Measurements from ENCODE around the gene PRKCH. TPM values are rescaled to one million over a fixed set of nuclear protein-coding genes. Genes with fewer than 3 reads are reported as not detected.

PRKCH gene
- total RNA-seq, 1 donor, result 226 TPM

DNA sequence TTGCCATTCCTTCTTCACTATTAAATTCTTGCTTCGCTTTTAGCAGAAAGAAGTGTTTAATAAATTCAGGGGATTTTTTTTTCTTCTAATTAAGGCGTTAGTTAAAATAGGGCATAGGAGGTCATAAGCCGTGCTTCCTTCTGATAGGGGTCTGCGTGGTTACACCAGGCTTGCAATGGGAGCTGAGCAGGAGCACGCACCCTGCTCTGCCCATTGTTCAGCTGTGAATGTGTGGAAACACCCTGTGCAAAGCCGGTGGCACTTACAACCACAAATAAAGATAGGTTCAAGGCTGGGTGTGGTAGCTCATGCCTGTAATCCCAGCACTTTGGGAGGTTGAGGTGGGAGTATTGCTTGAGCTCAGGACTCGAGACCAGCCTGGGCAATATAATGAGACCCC is 162.1 kb downstream of the PRKCH start:
- no peak overlapping the region for H3K4me3 ChIP-seq (ENCODE audit: low read length)
- H3K27me3 ChIP-seq (ENCODE audit: insufficient read depth, low read length), result no peaks in the 10 kb centered on the region
- H3K4me1 ChIP-seq (ENCODE audit: insufficient read depth, low read length), result peaks cover 50% of the 10 kb centered on the region
- no peaks in the 10 kb centered on the region for H3K9me3 ChIP-seq (ENCODE audit: low read depth, low read length)

DNA sequence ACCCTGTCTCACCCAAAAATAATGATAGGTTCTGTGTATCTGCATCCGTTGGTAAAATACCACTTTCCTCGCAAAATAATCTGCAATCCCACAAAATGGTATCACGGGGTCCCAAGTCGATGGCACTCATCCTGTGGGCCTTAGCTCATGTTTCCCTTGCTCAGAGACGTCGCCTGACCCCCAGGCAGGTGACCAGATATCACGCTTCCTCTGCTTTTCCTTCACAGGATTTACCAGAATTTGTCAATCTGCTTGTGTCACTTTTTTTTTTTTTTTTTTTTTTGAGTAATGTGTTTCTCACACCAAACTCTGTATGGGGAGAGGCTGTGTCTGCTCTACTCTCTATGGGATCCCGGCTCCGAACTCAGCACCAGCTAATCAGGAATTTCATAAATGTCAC is 162.7 kb downstream of the PRKCH start:
- Histone ChIP-seq H3K9me3 (ENCODE audit: low read depth, low read length) (no peaks in the 10 kb centered on the region), H3K4me3 (ENCODE audit: low read length) (no peak overlapping the region), H3K27me3 (ENCODE audit: insufficient read depth, low read length) (no peaks in the 10 kb centered on the region), H3K4me1 (ENCODE audit: insufficient read depth, low read length) (peaks cover 49% of the 10 kb centered on the region)

DNA sequence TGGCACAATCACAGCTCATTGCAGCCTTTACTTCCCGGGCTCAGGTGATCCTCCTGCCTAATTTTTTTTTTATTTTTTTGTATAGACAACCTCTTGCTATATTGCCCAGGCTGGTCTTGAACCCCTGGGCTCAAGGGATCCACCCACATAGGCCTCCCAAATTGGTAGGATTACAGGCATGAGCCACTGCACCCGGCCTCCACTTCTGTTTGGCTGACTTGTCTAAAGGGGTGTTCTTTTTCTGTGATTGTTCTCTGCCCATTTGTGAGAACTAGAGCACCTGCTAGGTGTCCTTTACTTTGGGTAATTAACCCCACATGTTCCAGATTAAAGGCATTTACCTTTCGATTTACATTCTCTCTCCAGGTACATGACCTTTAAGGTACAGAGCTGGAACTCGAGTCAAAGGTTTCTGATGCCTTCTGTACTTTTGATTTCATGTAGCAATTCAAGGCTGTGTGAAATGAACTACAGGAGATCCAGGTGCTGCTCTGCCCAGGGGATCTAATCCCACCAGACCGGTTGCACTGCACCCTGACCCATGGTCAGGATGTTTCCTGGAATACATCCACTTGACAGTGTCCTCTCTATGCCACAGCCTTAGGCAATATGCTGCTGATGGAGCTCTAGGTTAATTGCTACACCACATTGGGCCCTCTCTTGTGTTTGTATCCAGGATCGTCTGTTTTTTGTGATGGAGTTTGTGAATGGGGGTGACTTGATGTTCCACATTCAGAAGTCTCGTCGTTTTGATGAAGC is 163.6 kb downstream of the PRKCH start:
- H3K27me3 ChIP-seq (ENCODE audit: insufficient read depth, low read length), result no peaks in the 10 kb centered on the region
- peaks cover 49% of the 10 kb centered on the region for H3K4me1 ChIP-seq (ENCODE audit: insufficient read depth, low read length)
- no peak overlapping the region for H3K4me3 ChIP-seq (ENCODE audit: low read length)
- no peaks in the 10 kb centered on the region for H3K9me3 ChIP-seq (ENCODE audit: low read depth, low read length)

DNA sequence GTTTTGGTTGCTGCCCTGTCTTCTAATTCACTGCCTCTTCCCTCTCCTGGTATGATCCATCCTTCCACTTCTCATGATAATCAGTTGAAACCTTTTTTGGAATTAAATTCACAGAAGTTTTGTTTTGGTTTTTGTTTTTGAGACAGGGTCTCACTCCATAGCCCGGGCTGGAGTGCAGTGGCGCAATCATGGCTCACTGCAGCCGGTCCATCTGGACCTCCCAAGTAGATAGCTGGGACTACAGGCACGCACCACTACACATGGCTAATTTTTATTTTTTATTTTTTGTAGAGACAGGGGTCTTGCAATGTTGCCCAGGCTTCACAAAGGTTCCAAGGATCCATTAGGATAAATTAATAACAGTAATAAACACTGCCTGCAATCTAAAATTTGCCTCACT is 164.3 kb downstream of the PRKCH start:
- Histone ChIP-seq H3K4me1 (ENCODE audit: insufficient read depth, low read length) (peaks cover 49% of the 10 kb centered on the region), H3K9me3 (ENCODE audit: low read depth, low read length) (no peaks in the 10 kb centered on the region), H3K4me3 (ENCODE audit: low read length) (no peak overlapping the region), H3K27me3 (ENCODE audit: insufficient read depth, low read length) (no peaks in the 10 kb centered on the region)

DNA sequence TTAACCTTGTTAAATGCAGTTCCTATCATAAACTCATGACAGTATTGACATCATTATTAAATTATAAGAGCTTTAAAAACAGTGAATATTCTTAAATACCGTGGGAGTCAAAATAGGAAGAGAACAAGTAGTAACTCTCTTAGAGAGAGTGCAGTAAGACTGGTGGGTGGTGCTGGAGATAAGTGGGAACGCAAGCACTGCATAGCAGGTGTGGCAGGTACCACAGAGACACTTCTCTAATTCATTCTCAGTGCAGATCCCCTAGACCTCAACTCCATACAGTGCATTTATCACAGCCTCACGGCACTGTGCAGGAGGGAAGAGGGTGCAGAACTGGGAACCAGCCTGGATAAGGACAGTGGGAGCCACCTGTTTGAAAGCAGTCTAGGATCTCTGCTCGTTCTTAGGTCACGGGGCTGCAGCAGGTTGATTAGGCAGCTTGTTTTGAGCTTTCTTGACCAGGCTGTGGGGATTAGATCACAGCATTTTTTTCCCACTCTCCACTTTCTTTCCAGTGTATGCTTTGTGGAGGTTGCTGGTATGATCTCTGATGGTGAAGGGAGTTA is 165.6 kb downstream of the PRKCH start:
- H3K4me3 ChIP-seq (ENCODE audit: low read length), result no peak overlapping the region
- peaks cover 56% of the 10 kb centered on the region for H3K4me1 ChIP-seq (ENCODE audit: insufficient read depth, low read length)
- no peaks in the 10 kb centered on the region for H3K9me3 ChIP-seq (ENCODE audit: low read depth, low read length)
- H3K27me3 ChIP-seq (ENCODE audit: insufficient read depth, low read length), result no peaks in the 10 kb centered on the region

DNA sequence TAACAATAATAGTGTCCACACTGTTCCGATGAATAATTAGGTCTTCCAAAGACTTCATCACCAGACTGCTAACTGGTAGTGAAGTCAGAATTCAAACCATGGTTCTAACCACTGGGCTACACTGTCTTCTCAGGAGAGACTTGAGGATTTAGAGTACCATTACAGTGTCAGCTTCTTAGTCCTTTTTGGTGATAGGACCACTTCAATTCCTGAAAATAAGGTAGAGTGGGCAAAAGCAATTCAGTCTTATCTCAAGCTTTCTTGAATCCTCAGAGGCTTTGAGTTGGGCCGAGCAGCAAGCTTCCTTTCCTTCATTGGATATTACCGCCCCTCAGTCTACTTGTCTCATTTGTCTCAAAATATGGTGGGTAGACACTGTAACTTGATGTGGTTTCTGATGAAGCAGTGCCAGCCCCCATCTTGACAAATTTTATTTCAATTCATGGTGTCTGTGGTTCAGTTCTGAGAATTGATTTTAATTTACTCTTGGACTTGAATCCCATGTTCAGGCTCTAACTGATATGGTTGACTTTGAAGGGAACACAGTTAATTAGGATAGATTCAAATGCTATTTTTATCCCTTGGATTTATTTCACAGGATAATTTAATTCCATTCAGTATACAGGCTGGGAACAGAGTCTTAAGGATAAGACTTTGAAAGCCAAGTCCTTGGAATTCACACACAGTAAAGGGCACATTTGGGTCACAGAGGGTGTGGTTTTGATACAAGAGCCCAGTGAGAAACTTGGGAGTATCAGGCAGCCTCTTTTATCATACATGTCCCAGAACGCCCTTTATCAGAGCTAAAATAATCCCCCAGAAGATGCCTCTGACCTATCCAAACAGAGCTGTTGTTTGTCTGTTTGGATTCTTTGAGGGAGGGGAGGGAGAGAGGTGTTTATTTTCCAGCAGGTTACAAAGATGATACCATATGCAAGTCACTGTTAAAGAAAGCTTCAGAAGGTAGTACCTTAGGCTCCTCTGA is 167.3 kb downstream of the PRKCH start:
- no peak overlapping the region for H3K4me3 ChIP-seq (ENCODE audit: low read length)
- H3K9me3 ChIP-seq (ENCODE audit: low read depth, low read length), result no peaks in the 10 kb centered on the region
- H3K27me3 ChIP-seq (ENCODE audit: insufficient read depth, low read length), result no peaks in the 10 kb centered on the region
- peaks cover 60% of the 10 kb centered on the region for H3K4me1 ChIP-seq (ENCODE audit: insufficient read depth, low read length)

DNA sequence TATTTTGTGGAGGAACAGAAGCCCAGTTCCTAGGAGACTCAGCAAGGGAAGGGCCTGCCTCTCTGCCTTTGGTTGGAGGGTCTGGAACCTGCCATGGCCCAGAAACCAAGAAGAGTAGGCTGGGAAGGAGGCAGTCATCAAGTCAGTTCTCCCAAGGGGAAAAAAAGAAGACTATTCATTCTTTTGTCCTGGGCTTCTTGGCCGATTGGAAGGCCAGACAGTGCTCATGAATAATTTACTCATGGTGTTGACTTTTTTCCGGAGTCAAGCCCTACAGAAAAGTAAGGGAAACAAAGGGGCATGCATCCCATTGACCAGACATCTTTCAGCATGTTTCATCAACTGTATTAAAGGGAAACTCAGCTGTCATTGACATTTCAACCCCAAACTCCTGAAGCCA is 168.1 kb downstream of the PRKCH start:
- H3K4me3 ChIP-seq (ENCODE audit: low read length), result no peak overlapping the region

DNA sequence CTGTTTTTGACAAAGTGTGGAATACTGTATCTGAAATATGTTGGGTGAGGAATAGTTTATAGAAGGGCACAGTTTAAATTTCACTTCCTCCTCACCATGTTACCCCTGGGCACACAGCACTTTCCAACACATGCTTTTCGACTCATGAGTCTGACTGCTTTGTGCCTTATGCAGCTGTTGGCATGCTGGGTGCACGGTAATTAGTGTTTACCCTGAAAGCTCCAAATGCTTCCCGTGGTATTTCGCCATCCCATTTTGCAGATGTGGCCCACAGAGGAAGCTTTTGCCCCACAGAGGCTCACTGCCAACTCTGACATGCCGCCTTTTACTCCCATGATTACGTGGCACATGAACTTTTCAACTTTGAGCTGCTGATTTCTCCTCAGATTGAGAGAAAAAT is 168.6 kb downstream of the PRKCH start:
- Histone ChIP-seq H3K27me3 (ENCODE audit: insufficient read depth, low read length) (no peaks in the 10 kb centered on the region), H3K4me1 (ENCODE audit: insufficient read depth, low read length) (peaks cover 61% of the 10 kb centered on the region), H3K9me3 (ENCODE audit: low read depth, low read length) (no peaks in the 10 kb centered on the region), H3K4me3 (ENCODE audit: low read length) (no peak overlapping the region)

More for the DNA sequence above, 168.1 kb downstream of the PRKCH start:
- Histone ChIP-seq H3K4me1 (ENCODE audit: insufficient read depth, low read length) (peaks cover 61% of the 10 kb centered on the region), H3K27me3 (ENCODE audit: insufficient read depth, low read length) (no peaks in the 10 kb centered on the region), H3K9me3 (ENCODE audit: low read depth, low read length) (no peaks in the 10 kb centered on the region)

DNA sequence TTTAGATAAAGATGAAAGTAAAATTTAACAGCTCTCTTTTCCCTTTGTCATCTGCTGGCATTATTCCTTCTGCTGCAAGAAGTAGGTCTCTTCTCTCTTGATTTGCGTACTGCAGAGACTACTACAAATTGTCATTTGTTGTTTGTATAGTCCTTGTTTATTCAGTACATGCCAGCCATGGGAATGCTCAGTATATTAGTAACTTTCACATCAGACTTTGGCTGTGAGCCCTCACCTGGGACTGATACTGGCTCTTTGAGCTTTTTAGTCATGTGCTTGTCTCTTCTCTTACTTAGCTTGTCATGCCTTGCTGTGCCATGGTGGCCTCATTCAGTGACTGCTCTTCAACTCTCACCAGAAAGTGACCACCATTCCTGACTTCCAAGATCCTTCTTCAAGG is 169.8 kb downstream of the PRKCH start:
- Histone ChIP-seq H3K9me3 (ENCODE audit: low read depth, low read length) (no peaks in the 10 kb centered on the region), H3K4me1 (ENCODE audit: insufficient read depth, low read length) (peaks cover 58% of the 10 kb centered on the region), H3K4me3 (ENCODE audit: low read length) (no peak overlapping the region), H3K27me3 (ENCODE audit: insufficient read depth, low read length) (no peaks in the 10 kb centered on the region)

DNA sequence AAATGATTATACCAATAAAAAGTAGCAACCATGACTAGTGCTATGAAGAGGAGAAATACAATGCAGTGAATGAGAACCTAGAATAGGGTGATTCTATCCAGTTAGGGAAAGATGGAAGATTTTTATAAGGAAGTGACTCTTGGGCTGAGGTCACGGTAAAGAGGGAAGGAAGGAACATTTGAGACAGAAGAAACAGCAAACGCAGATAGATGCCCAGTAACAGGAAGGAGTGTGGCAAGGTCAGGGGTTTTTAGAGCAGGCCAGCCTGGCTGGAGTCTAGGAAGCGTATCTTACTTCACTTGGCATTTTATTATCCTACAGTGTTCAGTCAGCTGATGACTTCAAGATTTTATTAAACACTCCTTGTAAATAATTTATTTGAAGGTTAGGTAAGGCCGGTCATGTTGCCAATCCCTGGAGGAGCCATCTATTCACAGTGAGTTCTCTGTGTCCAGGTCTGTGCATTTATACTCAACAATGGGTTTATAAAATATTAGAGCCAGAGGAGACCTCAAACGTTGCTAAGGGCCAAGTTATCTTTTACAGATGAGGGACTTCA is 170.6 kb downstream of the PRKCH start:
- no peaks in the 10 kb centered on the region for H3K9me3 ChIP-seq (ENCODE audit: low read depth, low read length)
- peaks cover 58% of the 10 kb centered on the region for H3K4me1 ChIP-seq (ENCODE audit: insufficient read depth, low read length)
- H3K27me3 ChIP-seq (ENCODE audit: insufficient read depth, low read length), result no peaks in the 10 kb centered on the region
- no peak overlapping the region for H3K4me3 ChIP-seq (ENCODE audit: low read length)

DNA sequence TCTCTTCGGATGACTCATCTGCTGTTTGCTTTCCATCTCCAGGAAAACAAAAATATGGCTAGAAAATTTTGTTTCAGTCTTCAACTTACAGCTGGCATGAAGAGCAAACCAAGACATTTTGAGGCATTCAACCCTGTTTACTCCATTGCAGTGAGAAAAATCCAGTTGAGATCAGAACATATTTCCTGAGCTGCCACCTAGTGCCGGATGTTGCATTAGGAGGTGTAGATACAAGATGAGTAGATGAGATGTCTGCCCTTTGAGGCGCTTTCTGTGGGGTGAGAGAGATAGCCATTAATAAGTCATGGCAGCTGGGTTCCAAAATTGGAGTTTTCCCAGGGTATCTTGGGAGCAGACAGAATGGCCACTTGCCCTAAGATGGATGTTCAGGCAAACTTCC is 171.1 kb downstream of the PRKCH start:
- Histone ChIP-seq H3K4me1 (ENCODE audit: insufficient read depth, low read length) (peaks cover 58% of the 10 kb centered on the region), H3K9me3 (ENCODE audit: low read depth, low read length) (no peaks in the 10 kb centered on the region), H3K4me3 (ENCODE audit: low read length) (no peak overlapping the region), H3K27me3 (ENCODE audit: insufficient read depth, low read length) (no peaks in the 10 kb centered on the region)

DNA sequence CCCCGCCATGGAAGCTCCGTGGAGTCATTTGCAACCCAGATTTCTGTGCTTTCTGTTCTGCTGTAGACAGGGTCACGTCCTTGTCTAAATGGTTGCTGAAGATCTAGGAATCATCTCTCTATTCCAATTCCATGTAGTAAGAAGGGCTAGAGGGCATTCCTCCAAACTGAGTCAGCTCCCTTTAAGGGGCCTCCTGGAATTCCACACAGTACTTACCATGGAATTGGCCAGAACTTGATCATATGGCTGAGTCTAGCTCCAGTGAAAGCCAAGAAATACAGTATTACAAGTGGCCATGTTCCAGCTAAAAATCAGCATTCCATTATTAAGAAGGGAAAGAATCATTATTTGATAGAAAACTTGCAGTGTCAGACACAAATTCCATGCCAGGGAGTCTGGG is 171.9 kb downstream of the PRKCH start:
- peaks cover 57% of the 10 kb centered on the region for H3K4me1 ChIP-seq (ENCODE audit: insufficient read depth, low read length)
- no peaks in the 10 kb centered on the region for H3K9me3 ChIP-seq (ENCODE audit: low read depth, low read length)
- H3K4me3 ChIP-seq (ENCODE audit: low read length), result no peak overlapping the region
- H3K27me3 ChIP-seq (ENCODE audit: insufficient read depth, low read length), result no peaks in the 10 kb centered on the region

DNA sequence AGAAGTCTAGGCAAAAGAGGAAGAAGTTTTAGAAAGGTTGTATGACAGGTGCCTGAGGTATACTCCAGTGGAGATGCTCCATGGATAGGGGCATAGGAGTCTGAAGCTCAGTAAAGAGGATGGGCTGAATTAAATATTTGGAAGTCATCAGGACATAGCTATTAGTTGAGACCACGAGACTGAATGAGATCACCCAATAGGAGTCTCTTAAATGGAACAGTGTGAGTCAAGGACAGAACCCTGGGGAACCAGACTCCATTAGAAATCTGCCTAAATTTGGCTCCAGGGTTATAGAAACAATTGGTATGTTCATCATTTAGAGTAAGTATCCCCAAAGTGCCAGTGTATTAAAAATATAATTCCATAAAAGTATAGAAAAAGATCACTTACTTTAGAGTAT is 172.6 kb downstream of the PRKCH start:
- H3K4me1 ChIP-seq (ENCODE audit: insufficient read depth, low read length), result peaks cover 58% of the 10 kb centered on the region
- no peaks in the 10 kb centered on the region for H3K9me3 ChIP-seq (ENCODE audit: low read depth, low read length)
- H3K27me3 ChIP-seq (ENCODE audit: insufficient read depth, low read length), result no peaks in the 10 kb centered on the region
- no peak overlapping the region for H3K4me3 ChIP-seq (ENCODE audit: low read length)

DNA sequence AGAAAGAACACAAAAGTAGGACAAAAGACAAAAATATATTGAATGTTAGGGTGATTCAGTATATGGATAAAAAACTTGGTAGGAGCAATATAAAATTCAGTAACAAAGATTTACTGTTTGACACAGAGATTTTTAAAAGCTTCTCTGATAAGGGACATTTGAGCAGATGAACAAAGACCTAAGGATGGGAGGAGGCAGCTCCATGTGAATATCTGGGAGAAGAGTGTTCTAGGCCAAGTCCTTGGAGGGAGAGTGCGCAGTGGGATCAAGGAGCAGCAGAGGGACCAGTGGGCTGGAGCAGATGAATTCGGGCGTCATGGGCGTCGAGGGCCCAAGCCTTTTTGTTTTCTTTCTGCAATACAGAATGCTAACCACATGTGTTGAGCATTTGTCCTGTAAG is 174.4 kb downstream of the PRKCH start:
- Histone ChIP-seq H3K4me3 (ENCODE audit: low read length) (no peak overlapping the region), H3K9me3 (ENCODE audit: low read depth, low read length) (no peaks in the 10 kb centered on the region), H3K4me1 (ENCODE audit: insufficient read depth, low read length) (peaks cover 58% of the 10 kb centered on the region), H3K27me3 (ENCODE audit: insufficient read depth, low read length) (no peaks in the 10 kb centered on the region)

DNA sequence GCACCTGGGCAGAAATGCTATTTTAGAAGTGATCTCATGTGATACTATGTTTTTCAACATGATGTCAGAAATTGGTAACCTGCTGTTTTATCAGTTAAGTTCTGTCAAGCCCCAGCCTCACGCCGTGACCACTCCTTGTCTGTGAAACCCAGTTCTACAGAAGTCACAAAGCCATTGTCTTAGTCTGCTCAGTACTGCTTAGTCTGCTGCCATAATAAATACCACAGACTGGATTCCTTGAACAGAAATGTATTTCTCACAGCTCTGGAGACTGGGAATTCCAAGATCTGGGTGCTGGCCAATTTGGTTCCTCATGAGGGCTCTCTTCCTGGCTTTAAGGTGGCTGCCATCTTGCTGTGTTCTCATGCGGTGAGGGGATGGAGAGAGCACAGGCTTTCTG is 176.9 kb downstream of the PRKCH start:
- H3K9me3 ChIP-seq (ENCODE audit: low read depth, low read length), result no peaks in the 10 kb centered on the region
- H3K4me1 ChIP-seq (ENCODE audit: insufficient read depth, low read length), result peaks cover 55% of the 10 kb centered on the region
- no peak overlapping the region for H3K4me3 ChIP-seq (ENCODE audit: low read length)
- no peaks in the 10 kb centered on the region for H3K27me3 ChIP-seq (ENCODE audit: insufficient read depth, low read length)

Measured in mononuclear cell (primary cell).